GM10847 (cell line): Measurements from ENCODE around the gene IPO13.

Source experiments
- POLR2A ChIP-seq: IDR thresholded peaks from 2 replicates; pipeline ENCODE4 v1.6.1; 2011; ENCODE audit not compliant: insufficient read length; ENCODE audit errors: extremely low read depth

IPO13 gene, protein sequence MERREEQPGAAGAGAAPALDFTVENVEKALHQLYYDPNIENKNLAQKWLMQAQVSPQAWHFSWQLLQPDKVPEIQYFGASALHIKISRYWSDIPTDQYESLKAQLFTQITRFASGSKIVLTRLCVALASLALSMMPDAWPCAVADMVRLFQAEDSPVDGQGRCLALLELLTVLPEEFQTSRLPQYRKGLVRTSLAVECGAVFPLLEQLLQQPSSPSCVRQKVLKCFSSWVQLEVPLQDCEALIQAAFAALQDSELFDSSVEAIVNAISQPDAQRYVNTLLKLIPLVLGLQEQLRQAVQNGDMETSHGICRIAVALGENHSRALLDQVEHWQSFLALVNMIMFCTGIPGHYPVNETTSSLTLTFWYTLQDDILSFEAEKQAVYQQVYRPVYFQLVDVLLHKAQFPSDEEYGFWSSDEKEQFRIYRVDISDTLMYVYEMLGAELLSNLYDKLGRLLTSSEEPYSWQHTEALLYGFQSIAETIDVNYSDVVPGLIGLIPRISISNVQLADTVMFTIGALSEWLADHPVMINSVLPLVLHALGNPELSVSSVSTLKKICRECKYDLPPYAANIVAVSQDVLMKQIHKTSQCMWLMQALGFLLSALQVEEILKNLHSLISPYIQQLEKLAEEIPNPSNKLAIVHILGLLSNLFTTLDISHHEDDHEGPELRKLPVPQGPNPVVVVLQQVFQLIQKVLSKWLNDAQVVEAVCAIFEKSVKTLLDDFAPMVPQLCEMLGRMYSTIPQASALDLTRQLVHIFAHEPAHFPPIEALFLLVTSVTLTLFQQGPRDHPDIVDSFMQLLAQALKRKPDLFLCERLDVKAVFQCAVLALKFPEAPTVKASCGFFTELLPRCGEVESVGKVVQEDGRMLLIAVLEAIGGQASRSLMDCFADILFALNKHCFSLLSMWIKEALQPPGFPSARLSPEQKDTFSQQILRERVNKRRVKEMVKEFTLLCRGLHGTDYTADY

DNA sequence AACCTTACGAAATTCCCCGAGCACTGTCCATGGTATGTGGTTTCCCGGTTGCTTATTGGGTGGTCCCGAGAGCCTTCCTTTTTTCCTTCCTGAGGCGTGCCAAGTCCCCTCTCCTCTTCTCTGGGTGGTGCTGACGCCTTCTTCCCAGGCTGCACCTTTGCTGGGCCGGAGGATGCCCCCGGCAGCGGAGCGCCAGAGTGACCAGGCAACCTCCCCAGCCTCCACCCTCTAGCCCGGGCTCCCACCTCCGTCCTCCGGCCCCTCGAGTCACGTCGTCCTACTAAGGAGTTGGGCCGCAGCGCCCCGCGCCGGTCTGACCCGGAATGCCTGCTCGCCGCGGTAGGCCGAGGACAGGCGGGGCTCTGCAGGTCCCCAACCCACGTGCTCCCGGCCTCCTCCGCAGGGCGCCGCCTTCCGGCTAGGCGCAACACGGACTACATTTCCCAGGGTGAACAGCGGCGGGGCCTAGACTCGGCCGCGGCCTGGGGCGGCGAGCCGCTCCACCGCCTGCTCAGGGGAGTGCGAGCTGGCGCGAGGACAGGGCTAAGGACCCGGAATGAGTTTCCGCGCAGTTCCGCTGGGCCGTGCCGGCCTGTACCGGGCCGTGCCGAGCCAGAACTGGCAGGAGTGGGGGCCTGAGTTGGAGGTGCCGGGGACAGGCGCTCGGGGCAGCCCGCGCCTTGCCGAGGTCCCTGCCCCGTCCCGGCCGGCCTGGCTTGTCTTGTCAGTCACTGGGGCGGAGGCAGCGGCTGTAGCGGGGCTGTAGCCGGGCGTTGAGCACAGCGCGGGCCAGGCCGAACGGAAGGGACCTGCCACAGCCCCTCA is at the start of gene IPO13:
IPO13 (plus strand) TSS at position 715 of the 825 bp plus-strand sequence. CDS start 651 bp downstream, outside the sequence.
- peak; percentile 88 for TF ChIP-seq POLR2A

DNA sequence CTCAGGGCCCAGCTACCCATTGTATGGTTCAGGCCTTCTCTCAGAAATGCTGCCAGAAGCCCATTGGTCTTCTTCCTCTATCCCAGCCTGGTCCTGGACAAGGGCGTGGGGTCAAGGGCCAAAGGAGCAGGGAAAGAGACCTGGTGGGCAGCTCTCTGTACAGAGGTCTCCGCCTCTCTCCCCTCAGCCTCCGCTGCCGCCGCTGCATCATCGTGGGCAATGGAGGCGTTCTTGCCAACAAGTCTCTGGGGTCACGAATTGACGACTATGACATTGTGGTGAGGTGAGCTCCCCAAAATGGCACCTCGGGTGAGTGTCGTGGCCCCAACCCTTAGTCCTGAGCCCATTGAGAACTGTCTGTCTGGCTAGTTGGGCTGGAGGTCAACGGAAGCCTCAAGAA is 47.8 kb upstream of the IPO13 start:
- no peak for TF ChIP-seq POLR2A

DNA sequence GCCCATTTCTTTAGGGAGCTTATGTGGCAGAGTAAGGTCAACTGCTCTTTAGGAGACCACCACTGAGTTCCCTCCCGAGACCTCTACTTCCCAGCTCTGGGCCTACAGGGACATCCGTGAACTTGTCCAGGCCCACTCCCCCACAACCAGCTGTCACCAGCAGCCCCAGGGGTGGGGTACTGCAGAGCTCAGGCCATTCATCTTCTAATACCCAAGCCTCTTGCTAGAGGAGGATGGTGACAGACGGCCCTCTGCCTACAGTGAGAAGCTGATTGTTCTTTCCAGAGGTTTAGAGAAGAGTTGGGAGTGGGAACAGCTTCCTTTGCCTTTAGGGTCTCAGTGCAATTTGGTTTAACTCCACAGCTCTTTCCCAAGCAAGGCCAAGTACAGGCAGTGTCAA is 46.4 kb upstream of the IPO13 start:
- no peak for TF ChIP-seq POLR2A

DNA sequence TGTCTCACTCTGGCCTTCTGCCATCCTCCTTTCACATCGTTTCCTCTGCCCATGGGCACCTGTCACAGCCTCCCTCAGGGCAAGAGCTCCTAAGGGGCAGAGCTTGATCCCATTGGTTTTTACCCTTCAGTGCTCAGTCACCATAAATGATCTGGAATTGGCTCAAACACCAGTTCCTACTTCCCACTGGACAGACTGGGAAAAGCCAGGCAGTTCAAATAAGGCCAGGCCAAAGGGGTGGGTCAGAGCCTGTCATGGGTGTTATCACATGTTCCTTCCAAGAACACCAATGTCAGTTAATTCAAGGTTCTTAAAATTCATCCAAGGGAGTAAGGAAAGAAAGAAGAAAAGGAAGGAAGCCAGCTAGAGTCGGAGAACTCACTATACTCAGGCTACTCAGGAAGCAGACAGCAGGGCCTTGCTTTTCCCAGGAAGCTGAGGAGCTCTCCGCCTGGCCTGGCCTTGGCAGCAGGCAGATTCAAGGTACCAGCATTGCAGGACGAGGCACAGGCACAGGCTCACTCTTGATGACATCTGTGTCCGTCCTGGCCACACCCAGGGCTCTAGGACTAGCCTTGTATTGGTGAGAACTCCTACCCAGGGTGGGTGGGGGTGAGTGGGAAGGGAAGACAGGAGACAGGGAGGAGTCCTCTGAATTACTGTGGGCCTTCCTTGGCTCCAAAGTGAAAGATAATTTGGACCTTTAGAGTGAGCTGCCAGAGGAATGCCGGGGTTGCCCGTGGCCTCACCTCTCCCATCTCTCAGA is 45.4 kb upstream of the IPO13 start:
- no peak for TF ChIP-seq POLR2A

DNA sequence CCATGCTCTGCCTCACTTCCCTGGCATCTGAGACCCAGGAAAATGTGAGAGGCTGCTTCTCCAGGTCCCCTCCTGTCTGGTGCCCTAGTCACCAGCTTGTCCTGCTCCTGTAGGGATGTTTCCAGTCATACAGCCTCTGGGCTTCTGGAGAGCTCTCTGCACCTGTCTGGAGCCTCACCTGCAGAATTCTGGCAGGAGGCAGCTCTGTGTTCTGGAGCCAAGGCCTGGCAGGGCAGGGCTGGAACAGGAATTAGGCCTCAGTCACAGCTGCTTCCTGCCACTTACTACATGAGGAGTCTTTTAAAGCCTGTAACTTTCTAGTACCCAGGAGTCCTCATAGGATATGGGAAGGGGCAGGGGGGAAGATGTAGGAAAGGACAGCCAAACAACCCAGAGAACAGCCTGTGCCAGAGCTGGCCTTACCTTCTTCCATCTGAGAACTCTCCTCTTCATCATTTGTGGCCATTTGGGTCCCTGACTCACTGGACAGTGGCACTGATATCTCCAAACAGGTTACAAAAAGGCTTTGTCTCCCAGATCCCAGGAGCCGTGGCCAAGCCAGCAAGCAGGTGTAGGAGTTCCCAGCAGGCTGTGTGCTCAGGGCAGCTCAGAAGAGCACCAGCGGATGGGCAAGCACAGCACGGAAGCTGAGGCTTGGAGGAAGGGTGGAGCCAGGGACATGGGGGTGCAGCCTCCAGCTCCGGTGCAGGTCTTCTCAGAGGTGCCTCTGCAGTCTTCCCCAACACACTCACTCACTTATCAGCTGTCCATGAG is 44.5 kb upstream of the IPO13 start:
- no peak for TF ChIP-seq POLR2A

DNA sequence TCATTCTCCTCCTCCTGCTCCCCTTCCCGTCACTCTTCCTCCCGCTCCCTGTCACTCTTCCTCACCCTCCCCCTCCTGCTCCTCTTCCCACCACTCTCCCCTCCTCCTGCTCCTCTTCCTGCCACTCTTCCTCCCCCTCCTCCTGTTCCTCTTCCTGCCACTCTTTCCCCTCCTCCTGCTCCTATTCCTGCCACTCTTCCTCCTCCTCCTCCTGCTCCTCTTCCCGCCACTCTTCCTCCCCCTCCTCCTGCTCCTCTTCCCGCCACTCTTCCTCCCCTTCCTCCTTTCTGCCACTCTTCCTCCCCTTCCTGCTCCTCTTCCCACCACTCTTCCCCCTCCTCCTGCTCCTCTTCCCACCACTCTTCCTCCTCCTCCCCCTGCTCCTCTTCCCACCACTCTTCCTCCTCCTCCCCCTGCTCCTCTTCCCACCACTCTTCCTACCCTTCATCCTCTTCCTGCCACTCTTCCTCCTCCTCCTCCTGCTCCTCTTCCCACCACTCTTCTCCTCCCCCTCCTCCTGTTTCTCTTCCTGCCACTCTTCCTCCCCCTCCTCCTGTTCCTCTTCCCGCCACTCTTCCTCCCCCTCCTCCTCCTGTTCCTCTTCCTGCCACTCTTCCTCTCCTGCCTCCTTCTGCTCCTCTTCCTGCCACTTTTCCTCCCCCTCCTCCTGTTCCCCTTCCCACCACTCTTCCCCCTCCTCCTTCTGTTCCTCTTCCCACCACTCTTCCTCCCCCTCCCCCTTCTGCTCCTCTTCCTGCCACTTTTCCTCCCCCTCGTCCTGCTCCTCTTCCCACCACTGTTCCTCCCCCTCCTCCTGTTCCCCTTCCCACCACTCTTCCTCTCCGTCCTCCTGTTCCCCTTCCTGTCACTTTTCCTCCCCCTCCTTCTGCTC is 41.8 kb upstream of the IPO13 start:
- no peak for TF ChIP-seq POLR2A

DNA sequence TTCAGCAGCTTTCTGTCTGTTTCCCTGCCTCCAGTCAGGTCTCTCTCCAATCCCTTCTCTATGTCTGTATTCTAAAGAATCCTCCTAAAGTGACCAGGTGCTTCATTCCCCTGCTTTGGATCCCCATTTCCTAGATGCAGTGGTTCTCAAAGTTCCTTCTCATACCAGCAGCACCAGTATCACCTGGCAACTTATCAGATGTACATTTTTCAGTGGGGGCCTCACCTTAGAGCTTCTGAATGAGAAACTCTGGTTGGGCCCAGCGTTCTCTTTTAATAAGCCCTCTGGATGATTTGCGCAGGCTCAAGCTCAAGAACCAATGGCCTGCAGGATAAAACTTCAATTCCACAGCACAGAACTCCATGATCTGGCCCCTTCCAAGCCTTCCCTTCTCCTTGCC is 38.5 kb upstream of the IPO13 start:
- TF ChIP-seq POLR2A = no peak

DNA sequence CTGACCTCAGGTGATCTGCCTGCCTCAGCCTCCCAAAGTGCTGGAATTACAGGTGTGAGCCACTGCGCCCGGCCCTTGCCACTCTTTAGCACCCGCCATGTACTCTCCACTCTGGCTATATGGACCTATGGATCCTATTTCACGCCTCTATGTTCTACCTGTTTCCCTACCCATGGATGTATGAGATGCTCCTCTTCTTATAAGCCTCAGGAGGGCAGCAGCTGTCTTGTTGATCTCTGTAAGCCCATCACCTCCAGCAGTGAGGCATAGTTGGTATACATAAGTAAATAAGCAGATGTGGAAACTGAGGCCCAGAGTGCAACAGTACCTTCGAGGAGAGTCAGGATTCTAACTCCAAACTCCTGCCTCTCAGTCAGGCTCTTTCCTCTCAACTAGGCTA is 37.9 kb upstream of the IPO13 start:
- TF ChIP-seq POLR2A = no peak

DNA sequence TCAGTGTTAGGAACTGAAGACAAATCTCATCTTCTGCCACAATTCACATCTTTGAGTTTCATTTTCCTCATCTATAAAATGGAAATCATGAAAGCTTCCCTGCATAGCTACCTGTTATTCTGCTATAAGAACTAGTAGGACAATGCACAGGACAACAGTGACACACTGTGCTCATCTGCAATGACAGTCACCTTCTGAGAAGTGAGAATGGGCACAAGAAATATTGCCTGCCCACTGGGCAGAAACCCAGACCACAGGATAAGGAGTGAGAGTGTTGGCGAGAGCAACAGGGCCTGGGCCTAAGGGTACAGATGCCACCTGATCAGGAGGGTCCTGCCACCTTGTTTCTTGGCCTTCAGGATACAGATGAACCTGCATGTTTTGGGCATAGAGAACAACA is 36.4 kb upstream of the IPO13 start:
- no peak for TF ChIP-seq POLR2A

DNA sequence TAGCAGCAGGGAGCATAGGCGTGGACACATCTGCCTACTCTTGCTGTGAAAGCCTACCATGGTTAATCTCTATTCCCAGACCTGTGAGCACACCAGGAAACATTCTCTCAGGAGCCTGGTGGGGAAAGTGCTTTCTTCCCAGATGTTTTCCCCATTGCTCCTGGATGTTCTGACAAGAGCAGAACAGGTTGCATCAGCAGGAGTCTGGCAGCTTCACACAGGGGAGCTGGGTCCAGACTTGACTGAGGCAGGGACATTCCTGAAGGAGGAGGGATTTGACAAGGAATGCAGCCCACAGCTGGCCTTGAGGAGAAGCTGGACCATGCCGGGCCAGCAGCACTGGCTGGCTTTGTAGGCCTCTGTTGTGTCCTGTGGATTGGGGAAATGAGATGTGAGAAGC is 34.1 kb upstream of the IPO13 start:
- TF ChIP-seq POLR2A = no peak

DNA sequence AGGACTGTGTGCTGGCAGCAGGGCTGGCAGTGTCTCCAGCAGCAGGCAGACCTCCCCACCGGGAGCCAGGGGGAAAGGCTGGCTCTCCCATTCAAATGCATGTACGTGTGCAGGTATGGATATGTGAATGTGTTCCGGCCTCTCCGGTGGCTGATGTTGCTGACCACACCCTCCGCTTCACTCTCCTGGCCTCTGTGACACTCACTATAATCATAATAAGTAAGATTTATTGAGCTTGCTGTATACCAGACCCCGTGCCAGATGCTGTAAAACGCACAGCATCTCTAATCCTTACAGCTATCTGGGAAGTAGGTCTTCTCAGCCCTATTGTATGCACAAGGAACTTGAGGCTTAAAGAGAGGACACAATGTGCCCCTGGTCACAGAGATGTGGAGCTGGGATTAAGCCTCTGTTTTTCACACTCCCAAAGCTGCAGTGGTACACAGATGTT is 33.7 kb upstream of the IPO13 start:
- TF ChIP-seq POLR2A = no peak

DNA sequence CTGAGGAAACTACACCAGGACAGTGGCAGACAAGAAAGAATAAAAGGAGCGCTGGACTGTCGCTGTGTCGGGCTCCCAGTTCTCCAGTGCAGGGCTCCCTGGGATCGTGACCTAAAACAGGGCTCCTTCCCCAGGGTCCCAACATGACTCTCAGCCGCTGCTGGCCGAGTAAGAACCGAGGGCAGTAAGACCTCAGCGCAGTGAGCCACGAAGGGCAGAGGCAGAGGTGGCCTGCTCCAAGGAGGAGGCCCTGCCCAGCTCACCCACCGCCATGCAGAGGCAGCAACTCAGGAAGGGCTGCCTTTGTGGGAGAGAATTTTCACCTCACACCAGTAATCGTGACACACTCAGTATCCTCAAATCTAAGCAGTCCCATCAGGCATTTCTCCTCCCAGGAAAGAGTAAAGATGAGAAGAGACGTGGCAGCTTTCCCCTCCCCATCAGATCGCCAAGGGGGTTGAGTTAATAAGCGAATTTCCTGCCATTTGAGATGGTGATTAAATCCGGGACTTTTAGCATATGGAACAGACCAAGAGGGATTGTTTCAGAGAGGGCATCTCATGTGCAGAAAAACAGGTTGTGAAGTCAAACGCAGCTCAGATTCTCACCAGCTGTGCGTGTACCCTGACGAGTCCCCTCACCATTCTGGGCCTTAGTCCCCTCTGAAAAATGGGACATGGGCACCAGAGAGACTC is 32.9 kb upstream of the IPO13 start:
- no peak for TF ChIP-seq POLR2A
